HG02642 (cell line): ENCODE data around the gene KANK4.
"Not testable (repeated sequence)": the region's sequence is repeated elsewhere in the genome, so short reads cannot be mapped to it uniquely, and the experiment has no call there.

Experiments
- ATAC-seq: cut with Tn5 transposase; IDR thresholded peaks from one replicate; pipeline ENCODE4 v1.9.1; 2021; ENCODE audit warnings: mild to moderate bottlenecking; ENCODE audit not compliant: unreplicated experiment, poor library complexity

KANK4 gene

DNA sequence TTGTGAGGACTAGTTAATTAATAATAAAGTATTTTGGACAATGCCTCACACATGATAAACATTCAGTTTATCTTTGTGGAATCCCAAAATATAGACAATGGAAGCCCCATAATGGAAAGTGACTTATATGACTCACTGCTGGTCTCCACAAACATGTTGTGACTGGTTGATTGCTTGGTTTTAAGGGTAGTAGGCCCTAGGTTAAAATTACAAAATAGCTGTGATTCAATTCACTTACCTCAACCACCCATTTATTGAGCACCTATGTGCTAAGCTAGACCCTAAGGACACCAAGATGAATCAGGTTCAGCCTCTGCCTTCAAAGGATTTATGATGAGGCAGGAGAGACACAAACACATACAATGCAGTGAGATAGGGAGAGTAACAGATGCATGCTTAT lies 42.4 kb downstream of the KANK4 start:
- no peak for ATAC-seq

DNA sequence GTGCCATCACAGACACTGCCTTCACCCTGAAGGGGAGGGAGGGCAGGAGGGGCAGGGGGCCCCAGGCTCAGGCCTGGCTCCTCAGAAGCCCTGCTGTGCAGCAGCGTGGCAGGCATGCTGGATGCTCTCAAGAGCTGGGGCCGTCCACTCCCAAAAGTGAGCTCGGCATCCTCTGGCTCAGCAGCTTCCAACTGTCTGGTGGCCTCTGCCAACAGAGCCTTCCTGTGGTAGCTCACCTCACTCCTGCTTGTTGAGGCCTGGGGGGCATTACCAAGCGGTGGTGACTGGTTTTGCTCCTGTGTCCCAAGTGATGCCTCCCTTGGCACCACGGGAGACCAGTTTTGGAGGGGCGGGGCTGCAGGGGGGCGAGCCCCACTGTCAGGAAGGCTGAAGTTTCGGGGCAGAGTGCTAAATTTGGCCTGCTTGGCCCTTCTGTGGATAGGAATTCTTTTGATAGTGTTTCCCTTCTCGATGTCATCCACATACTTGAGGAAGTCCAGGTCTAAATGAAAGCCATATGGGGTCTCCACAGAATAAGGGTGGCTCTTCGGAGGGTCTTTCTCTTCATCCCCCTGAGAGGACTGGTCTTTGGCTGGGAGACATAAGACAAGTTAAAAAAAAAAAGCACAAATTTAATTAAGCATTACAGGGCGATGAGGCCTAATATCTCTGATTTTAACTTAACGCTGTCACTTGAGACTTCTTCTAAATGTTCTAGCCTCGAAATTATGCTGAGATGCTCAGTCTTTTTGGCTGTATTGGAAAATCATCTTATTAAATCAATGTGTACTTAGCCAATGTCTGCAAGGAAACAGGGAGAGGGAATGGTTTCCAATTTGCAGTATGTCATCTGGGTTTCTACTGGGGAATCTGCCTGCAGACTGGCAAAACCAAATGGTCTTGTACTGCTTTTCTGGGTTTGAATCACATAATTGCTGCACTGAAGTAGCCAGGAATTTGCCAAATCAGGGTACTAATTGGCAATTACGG lies 44.4 kb downstream of the KANK4 start:
- no peak for ATAC-seq

DNA sequence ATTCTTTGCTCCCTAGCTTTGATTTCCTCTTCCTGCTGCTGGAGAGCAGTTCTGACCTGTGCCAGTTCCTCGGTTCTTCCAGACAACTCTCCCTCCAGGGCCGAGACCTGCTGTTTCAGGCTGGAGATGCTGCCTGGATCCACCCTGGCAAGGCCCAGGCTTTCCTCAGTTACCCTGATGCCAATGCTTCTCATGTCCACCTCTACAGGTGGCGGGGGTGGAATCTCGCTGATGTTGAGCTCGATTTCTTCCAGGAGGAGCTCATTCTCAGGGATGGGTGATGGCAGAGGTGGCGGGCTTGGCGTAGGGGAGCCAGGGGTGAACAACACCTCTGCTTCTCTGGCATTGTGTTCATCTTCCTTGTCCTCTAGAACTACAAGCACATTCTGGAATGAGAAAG lies 45.3 kb downstream of the KANK4 start:
- no peak for ATAC-seq

DNA sequence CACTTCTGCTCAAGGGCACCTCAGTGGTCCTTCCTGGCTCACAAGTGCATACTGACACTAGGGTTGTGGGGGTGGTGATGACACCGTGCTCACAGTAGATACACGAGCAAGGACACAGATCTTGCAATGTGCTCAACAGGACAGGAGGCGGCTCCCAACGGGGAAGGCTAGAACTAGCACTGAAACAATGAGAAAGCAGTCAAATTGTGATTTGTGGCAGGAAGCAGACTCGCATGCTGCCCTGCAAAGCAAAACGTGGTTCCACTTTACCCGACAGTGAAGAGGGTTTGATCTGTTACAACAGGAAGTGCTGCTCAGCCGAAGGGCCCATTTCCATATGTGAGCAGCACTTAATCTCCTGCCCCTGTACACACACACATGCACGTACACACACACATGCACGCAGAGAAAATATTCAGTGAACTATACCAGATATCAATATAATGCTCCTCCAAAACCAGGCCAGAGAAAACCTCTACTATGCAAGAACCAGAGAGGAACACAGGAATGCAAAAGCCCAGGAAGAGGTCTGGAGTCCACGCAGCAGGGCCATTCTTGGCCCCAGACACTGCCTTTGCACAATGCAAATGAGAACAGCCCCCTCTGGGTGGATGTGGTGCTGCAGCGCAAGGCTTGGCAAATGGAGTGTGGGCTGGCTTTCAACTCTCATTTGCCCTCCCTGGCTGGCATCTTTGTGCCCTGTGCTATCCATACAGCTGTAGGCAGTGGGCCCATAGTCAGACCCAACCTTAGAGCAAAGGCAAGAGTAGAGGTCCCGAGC lies 47.1 kb downstream of the KANK4 start:
- ATAC-seq: peak; percentile 88

DNA sequence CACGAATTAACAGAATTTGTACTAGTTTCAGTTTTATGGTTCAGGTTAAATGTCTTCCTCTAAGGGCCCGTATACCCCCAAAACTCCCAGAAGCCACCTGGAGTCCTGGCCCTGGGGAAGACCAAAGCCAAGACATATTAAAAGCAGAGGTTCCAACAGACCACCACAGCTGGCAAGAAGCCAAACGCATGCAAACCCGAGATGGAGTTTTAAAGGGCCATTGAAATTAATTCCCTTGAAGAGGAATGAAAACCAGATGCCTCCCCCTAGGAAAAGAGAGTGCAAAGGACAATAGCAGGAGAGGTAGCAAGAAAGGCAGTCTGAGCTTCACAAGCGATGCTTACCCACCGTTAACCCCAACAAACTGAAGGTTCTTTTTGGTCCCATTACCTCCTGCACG lies 48.1 kb downstream of the KANK4 start:
- ATAC-seq: no peak

DNA sequence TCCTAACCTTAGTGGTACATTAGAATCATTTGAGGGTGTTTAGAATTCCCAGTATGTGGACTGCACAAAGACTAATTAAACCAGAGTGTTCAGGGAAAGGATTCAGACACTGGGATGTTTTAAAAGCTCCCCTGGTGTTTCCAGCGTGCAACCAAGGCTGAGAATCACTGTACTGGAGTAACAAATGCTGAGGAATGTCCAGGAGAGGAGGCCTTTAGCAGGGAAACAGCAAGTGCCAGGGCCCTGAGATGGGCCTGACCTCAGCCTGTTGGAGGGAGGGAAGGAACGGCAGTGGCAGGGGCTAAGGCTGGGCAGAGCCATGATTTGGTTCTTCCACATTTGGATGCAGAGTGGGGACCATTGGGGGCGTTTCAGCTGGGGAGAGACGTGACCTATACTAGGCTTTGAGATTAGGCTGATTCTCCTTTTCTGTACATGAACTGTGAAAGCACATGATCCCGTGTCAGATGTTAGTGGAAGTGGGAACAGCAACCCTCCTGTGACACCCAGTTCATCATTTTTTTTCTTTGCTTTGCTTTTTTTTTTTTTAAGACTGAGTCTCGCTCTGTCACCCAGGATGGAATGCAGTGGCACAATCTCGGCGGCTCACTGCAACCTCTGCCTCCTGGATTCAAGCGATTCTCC lies 49.3 kb downstream of the KANK4 start:
- ATAC-seq: no peak

DNA sequence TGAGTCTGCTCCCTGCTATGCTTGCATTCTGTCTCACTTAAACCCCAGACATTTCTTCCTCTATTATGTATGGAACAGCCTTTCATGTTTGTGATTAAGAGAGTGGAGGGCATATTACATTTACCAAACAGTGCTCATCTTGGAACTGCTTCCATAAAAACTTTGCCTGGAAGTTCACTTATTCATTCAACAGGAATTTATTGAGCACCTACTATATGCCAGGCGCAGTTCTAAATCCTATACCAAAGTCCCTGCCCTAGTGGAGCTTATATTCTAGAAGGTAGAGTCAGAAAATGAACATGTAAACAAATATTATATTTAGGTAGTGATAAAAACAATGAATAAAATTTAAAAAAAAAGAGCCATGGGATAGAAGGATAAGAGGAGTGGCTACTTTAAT lies 49.8 kb downstream of the KANK4 start:
- no peak for ATAC-seq

DNA sequence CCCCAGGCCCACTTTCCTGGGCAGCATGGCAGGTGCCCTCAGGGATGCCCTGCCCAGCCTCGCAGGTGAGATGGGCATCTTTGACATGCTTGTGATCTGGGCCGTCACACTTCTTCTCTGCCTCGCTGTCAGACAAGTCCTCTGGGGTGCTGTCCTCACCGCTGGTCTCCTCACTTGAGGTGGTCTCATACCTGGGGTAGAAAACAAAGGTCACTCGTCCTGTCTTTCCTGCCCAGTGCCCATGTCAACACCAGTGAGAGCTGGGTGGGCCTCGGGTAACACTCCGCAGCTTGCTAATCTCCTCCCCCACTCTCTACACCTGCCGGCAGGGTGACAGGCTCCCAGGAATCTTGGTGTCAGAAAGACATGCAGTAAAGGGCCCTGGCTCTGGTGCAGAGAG lies 50.9 kb downstream of the KANK4 start:
- no peak for ATAC-seq

DNA sequence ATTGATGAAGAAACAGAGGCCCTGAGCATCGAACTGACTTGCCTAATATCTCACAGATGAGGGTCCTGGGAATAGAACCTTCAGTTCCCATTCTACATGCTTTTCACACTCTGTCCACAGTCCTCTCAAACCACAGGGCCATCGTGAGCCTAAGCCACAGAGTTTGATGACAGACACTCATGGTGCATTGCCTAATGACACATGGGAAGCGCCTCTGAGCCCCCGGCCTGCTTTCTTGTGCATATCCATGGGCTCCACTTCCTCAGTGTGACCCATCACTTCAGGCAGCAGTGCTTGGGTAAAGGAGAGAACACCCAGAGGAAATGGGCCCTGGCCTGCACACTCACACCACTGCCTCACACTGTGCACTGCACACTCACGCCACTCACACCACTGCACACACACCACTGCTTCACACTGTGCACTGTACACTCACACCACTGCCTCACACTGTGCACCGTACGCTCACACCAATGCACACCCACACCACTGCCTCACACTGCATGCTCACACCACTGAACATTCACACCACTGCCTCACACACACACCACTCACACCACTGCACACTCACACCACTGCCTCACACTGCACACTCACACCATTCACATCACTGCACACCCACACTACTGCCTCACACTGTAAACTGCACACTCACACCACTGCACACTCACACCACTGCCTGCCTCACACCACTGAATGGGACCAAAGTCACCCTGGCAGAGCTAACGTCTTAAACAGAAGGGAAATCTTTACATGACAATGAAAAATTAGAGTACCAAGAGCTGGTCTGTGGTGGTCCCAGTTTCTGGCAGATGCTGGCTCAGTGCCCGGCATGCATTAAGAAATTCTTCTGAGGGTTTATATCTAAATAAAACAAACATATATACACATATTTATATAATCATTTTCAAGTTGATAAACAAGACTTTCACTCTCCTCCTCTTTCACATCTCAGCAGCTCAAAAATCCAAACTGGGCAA lies 53.0 kb downstream of the KANK4 start:
- ATAC-seq: no peak

DNA sequence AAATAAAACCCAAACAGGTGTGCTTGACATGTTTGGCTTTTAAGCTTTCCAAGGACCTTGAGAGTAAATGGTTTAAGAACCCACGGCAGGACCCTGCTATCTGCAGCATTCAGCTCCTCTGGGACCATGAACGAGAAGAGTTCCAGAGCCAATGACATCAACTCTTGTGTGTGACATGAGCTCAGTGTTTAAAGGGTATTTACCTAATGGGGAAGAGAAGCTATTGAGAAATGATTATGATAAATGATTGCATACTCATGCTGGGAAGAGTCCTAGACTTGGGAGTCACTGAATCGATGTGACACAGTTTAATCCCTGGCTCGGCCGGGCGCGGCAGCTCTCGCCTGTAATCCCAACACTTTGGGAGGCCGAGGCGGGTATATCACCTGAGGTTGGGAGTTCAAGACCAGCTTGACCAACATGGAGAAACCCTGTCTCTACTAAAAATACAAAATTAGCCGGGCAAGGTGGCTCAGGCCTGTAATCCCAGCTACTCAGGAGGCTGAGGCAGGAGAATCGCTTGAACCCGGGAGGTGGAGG lies 55.4 kb downstream of the KANK4 start:
- ATAC-seq: no peak

DNA sequence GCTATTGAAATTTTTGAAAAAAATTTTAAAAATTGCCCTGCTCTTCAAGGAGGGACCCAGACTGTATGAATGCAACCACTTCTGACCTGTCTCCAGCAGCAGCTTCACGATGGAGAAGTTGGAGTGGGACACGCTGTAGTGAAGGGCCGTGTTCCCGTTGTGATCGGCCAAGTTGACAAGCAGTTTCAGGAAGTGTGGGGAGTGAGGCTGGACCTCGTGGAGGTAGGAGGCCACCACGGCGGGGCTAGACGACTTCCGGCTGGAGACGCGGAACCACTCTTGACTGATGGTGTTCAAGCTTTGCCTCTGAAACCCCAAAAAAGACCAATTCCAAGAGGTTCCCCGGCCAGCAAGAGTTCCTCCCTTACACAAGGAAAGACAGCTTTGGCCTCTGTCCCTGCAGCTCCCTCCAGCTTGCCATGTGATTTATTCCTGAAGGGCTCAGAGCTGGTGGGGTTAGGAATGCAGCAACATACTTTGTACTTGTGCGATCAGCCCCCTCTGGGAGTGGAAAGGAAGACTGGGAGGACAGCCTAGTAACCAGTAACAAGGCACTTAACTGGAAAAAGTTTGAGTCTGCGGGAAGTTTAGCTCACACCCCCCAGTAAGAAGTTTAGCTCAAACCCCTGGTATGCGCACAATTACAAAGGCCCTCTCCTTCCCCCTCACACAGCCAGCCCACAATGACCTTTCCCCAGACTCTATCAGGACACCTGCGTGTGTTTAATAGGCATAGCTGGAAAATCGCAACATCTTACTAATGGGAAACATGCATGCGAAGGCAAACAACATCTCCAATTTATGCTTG lies 56.0 kb downstream of the KANK4 start:
- no peak for ATAC-seq

DNA sequence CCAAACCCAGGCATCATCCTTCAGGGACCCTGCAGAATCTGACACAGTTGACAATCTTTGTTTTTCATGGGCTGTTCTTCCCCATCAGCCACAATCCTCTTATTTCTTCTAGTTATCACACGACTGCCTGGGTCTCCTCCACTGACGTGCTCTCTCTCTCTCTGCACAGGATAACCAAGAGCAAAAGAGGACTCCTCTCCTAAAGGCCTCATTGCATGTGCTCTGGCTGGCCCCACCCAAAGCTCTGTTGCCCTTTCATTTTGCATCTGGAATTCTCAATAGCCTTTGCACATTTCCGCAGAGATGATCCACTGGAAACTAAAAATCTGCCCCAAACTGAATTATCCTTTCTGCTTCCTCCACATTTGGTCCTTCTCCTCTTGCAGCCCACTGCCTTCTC lies 58.5 kb downstream of the KANK4 start:
- no peak for ATAC-seq

DNA sequence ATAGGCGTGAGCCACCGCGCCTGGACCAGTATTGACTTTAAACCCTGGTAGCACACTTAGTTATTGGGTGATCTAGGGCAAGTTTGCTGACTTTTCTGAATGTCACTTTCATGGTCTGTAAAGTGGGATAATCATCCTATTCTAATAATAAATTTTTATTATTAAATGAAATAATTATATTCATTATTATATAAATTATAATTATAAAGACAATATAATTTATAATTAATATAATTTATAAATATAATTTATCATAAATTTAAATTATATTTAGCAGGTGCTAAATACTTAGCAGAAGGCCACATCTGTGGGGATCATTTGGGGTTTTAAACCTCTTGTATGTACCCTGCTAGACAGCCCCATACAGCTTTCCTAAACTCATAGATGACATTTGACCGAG lies 59.7 kb downstream of the KANK4 start:
- no peak for ATAC-seq

DNA sequence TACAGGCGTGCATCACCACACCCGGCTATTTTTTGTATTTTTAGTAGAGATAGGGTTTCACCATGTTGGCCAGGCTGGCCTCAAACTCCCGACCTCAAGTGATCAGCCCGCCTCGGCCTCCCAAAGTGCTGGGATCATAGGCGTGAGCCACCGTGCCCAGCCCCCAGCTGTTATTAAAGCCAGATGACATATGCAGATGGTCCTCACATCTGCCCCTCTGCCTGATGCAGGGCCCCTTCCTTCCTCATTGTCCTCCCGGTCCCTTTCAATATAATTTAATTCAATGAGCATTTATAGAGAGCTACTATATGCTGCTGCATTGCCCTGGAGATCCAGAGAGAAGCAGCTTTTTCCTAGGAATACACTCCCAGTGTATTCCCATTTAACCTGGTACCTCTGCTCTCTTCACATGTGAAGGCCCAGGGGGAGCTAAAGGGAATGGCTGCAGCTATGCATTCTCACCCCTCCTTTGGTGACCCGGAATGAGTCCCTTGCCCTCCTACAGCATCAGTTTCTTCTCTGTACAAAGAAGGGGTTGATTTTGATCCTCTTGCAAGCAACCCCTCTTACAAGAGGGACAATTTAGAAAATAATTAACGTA lies 69.0 kb downstream of the KANK4 start:
- no peak for ATAC-seq

DNA sequence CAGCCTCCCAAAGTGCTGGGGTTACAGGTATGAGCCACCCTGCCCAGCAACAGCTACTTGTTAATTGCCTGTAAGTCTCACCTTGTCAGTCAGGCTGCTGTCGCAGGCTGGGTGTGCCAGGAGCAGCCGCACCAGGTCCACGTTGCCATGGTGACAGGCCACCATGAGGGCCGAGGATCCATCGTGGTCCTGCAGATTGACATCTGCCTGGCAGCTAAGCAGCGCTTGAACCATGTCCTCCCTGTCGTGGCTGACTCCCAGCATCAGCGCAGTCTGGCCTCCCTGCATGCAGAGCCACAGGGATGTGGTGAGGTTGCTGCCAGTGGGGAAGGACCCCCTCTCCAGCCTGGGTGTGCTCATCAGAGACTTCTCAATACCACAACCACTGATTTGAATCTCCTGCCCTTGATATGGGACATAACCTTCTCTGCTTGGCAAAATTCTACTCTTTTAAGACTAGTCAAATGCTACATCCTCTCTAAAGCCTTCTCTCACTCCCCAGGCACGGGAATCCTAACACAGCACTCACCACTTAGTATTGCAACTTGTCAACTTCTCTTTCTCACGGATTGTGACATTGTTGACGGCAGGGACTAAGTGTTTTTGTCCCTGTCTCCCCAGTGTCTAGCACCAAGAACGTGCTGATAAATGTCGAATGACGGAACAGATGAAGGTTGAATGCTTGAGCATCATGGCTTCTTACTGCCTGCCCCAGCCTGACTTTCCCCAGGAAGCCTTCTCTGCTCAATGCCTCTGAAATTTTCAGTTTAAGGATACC lies 71.7 kb downstream of the KANK4 start:
- ATAC-seq: no peak

DNA sequence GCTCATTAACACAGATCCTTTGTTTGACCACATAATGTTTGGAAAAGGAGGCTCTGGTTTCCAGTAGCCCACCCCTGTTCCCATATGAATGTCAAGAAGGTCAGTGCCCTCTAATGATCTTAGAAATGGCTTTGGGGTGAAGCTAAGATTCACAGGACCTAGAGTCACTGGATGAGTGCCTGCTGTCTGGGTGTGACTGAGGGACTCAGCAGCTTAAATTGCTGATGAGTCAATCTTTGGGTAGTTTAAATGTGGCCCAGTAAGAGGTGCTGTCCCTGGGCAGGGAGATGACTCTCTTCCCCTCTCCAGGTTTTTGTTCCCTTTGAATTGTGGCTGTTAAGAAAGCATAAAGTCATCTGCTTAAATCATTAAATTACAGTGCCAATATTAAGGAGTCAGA lies 74.0 kb downstream of the KANK4 start:
- ATAC-seq: no peak

DNA sequence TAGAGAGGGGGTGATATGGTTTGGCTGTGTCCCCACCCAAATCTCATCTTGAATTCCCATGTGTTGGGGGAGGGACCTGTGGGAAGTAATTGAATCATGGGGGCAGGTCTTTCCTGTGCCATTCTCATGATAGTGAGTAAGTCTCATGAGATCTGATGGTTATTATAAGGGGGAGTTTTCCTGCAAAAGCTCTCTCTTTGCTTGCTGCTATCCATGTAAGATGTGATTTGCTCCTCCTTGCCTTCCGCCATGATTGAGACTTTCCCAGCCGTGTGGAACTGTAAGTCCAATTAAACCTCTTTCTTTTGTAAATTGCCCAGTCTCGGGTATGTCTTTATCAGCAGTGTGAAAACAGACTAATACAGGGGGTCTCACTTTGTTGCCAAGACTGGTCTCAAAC lies 74.9 kb downstream of the KANK4 start:
- ATAC-seq: not testable (repeated sequence)
